ENCODE measurements around the gene DTNB. TPM values are rescaled to one million over a fixed set of nuclear protein-coding genes. Genes with fewer than 3 reads are reported as not detected.
A peak's percentile ranks its signal among the peaks of the same experiment; 100 is the strongest.
"Not testable (repeated sequence)": the region's sequence is repeated elsewhere in the genome, so short reads cannot be mapped to it uniquely, and the experiment has no call there.

The DTNB gene
- total RNA-seq, 8 experiments from 2014 or later, result 16.9 to 85.0 (median 25.3) TPM

GRCh38 chr2:25420820-25421237 lies 252.5 kb downstream of the DTNB start:
- peak in 2 of 8 experiments; percentile 12 to 37 for ATAC-seq (replicated peaks in 6 of 8)
- Histone ChIP-seq H3K4me3 (no peak overlapping the region), H3K4me1 (replicated peaks in 1 of 2) (peaks cover 0 to 3% of the 10 kb centered on the region in 2 donors), H3K27ac (no peak overlapping the region)
- in situ Hi-C loops (cut with MboI; ENCODE audit: low pct_unique_long_range_greater_than_20kb in 2 of 9, low sequenced_read_pairs in 9 of 9, unreplicated experiment in 9 of 9), result no loop called here
- 17 to 100% (median 58%) methylated on average over 1 to 2 of the region's 2 CpGs; no CpG with 5 or more reads in 6 of the 10 experiments for WGBS, 10 experiments

GRCh38 chr2:25419678-25420242 lies 253.6 kb downstream of the DTNB start:
- peaks cover 0 to 3% of the 10 kb centered on the region in 2 donors for H3K4me1 ChIP-seq (replicated peaks in 1 of 2)
- WGBS, 10 experiments, result 79 to 100% (median 92%) methylated on average over 3 to 8 of the region's 10 CpGs; no CpG with 5 or more reads in 1 of the 10 experiments
- H3K4me3 ChIP-seq, result no peak overlapping the region
- ATAC-seq (replicated peaks in 6 of 8), result no peak
- H3K27ac ChIP-seq, result no peak overlapping the region
- in situ Hi-C loops (cut with MboI; ENCODE audit: low pct_unique_long_range_greater_than_20kb in 2 of 9, low sequenced_read_pairs in 9 of 9, unreplicated experiment in 9 of 9), result no loop called here

GRCh38 chr2:25418944-25419677 lies 254.3 kb downstream of the DTNB start:
- 39 to 98% (median 81%) methylated on average over 1 to 10 of the region's 13 CpGs for WGBS, 10 experiments

GRCh38 chr2:25417715-25418369 lies 255.5 kb downstream of the DTNB start:
- WGBS, 10 experiments, result 86 to 100% (median 96%) methylated on average over 1 to 6 of the region's 6 CpGs; no CpG with 5 or more reads in 1 of the 10 experiments
- Histone ChIP-seq H3K27ac (no peak overlapping the region), H3K4me3 (no peak overlapping the region), H3K4me1 (replicated peaks in 1 of 2) (peaks cover 0 to 3% of the 10 kb centered on the region in 2 donors)
- ATAC-seq (replicated peaks in 6 of 8), result no peak
- in situ Hi-C loops (cut with MboI; ENCODE audit: low pct_unique_long_range_greater_than_20kb in 2 of 9, low sequenced_read_pairs in 9 of 9, unreplicated experiment in 9 of 9), result no loop called here

More at GRCh38 chr2:25418944-25419677, 254.3 kb downstream of the DTNB start:
- Histone ChIP-seq H3K27ac (no peak overlapping the region), H3K4me1 (replicated peaks in 1 of 2) (peaks cover 0 to 3% of the 10 kb centered on the region in 2 donors), H3K4me3 (no peak overlapping the region)
- in situ Hi-C loops (cut with MboI; ENCODE audit: low pct_unique_long_range_greater_than_20kb in 2 of 9, low sequenced_read_pairs in 9 of 9, unreplicated experiment in 9 of 9), result no loop called here
- no peak for ATAC-seq (replicated peaks in 6 of 8)

- ATAC-seq (replicated peaks in 6 of 8), result no peak
- WGBS, 10 experiments, result 83 to 100% (median 91%) methylated on average over 1 to 2 of the region's 3 CpGs; no CpG with 5 or more reads in 6 of the 10 experiments
- Histone ChIP-seq H3K4me1 (replicated peaks in 1 of 2) (peaks cover 0 to 3% of the 10 kb centered on the region in 2 donors), H3K27ac (no peak overlapping the region), H3K4me3 (no peak overlapping the region)
- in situ Hi-C loops (cut with MboI; ENCODE audit: low pct_unique_long_range_greater_than_20kb in 2 of 9, low sequenced_read_pairs in 9 of 9, unreplicated experiment in 9 of 9), result no loop called here
These were observed 256.7 kb downstream of the DTNB start for GRCh38 chr2:25416674-25417073.

DNA sequence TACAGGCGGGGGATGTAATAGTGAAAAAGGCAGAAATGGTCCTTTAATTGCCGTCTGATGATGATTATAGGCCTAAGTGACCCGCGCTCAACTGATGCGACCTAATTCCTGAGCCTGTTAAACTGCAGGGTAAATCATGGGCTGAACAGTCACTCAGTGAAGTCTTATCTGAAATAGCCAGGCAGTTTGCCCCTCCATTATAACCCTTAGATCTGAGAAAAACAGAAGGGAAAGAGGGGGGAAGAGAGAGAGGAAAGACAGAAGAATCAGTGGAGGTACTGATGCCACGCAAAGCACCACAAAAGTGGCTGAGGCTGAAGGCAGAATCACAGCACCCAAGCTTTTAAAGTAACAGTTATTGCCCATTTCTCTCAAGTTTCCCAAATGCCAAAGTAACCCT lies 258.6 kb downstream of the DTNB start:
- 83 to 100% (median 98%) methylated on average over 1 to 5 of the region's 6 CpGs; no CpG with 5 or more reads in 1 of the 10 experiments for WGBS, 10 experiments
- in situ Hi-C loops (cut with MboI; ENCODE audit: low pct_unique_long_range_greater_than_20kb in 2 of 9, low sequenced_read_pairs in 9 of 9, unreplicated experiment in 9 of 9), result no loop called here
- H3K27ac ChIP-seq, result no peak overlapping the region
- no peak overlapping the region for H3K4me3 ChIP-seq
- ATAC-seq (replicated peaks in 6 of 8), result no peak
- H3K4me1 ChIP-seq (replicated peaks in 1 of 2), result peaks cover 0 to 3% of the 10 kb centered on the region in 2 donors

DNA sequence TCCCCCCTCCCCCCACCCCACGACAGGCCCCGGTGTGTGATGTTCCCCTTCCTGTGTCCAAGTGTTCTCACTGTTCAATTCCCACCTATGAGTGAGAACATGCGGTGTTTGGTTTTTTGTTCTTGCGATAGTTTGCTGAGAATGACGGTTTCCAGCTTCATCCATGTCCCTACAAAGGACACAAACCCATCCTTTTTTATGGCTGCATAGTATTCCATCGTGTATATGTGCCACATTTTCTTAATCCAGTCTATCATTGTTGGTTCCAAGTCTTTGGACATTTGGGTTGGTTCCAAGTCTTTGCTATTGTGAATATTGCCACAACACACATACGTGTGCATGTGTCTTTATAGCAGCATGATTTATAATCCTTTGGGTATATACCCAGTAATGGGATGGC lies 260.0 kb downstream of the DTNB start:
- ATAC-seq (replicated peaks in 6 of 8); H3K27ac ChIP-seq; H3K4me3 ChIP-seq; H3K4me1 ChIP-seq (replicated peaks in 1 of 2); in situ Hi-C loops (cut with MboI; ENCODE audit: low pct_unique_long_range_greater_than_20kb in 2 of 9, low sequenced_read_pairs in 9 of 9, unreplicated experiment in 9 of 9): not testable (repeated sequence)
- WGBS, 10 experiments, result 100% methylated on average over 1 to 2 of the region's 7 CpGs; no CpG with 5 or more reads in 8 of the 10 experiments

GRCh38 chr2:25411753-25412152 lies 261.6 kb downstream of the DTNB start:
- no peaks in the 10 kb centered on the region for H3K4me1 ChIP-seq (replicated peaks in 1 of 2)
- no peak overlapping the region for H3K27ac ChIP-seq
- in situ Hi-C loops (cut with MboI; ENCODE audit: low pct_unique_long_range_greater_than_20kb in 2 of 9, low sequenced_read_pairs in 9 of 9, unreplicated experiment in 9 of 9), result no loop called here
- WGBS, 10 experiments, result 51 to 96% (median 83%) methylated on average over 1 to 5 of the region's 6 CpGs; no CpG with 5 or more reads in 2 of the 10 experiments
- no peak overlapping the region for H3K4me3 ChIP-seq
- ATAC-seq (replicated peaks in 6 of 8), result no peak

- WGBS, 10 experiments, result 56 to 86% (median 68%) methylated on average over 1 to 5 of the region's 8 CpGs; no CpG with 5 or more reads in 3 of the 10 experiments
- no peak for ATAC-seq (replicated peaks in 6 of 8)
- Histone ChIP-seq H3K4me3 (no peak overlapping the region), H3K4me1 (replicated peaks in 1 of 2) (no peaks in the 10 kb centered on the region), H3K27ac (no peak overlapping the region)
- in situ Hi-C loops (cut with MboI; ENCODE audit: low pct_unique_long_range_greater_than_20kb in 2 of 9, low sequenced_read_pairs in 9 of 9, unreplicated experiment in 9 of 9), result no loop called here
These were observed 262.1 kb downstream of the DTNB start for GRCh38 chr2:25411281-25411680.

GRCh38 chr2:25410370-25410769 lies 263.0 kb downstream of the DTNB start:
- Histone ChIP-seq H3K4me1 (replicated peaks in 1 of 2) (no peaks in the 10 kb centered on the region), H3K4me3 (no peak overlapping the region), H3K27ac (no peak overlapping the region)
- no peak for ATAC-seq (replicated peaks in 6 of 8)
- WGBS, 10 experiments, result 44 to 100% (median 80%) methylated on average over 1 to 6 of the region's 6 CpGs; no CpG with 5 or more reads in 1 of the 10 experiments
- in situ Hi-C loops (cut with MboI; ENCODE audit: low pct_unique_long_range_greater_than_20kb in 2 of 9, low sequenced_read_pairs in 9 of 9, unreplicated experiment in 9 of 9), result no loop called here

GRCh38 chr2:25409468-25409867 lies 263.9 kb downstream of the DTNB start:
- no peak for ATAC-seq (replicated peaks in 6 of 8)
- 40 to 97% (median 80%) methylated on average over 1 to 3 of the region's 3 CpGs for WGBS, 10 experiments
- Histone ChIP-seq H3K4me3 (no peak overlapping the region), H3K4me1 (replicated peaks in 1 of 2) (no peaks in the 10 kb centered on the region), H3K27ac (no peak overlapping the region)
- in situ Hi-C loops (cut with MboI; ENCODE audit: low pct_unique_long_range_greater_than_20kb in 2 of 9, low sequenced_read_pairs in 9 of 9, unreplicated experiment in 9 of 9), result no loop called here

- Histone ChIP-seq H3K4me1 (replicated peaks in 1 of 2) (no peaks in the 10 kb centered on the region), H3K4me3 (no peak overlapping the region), H3K27ac (no peak overlapping the region)
- no peak for ATAC-seq (replicated peaks in 6 of 8)
- in situ Hi-C loops (cut with MboI; ENCODE audit: low pct_unique_long_range_greater_than_20kb in 2 of 9, low sequenced_read_pairs in 9 of 9, unreplicated experiment in 9 of 9), result no loop called here
- WGBS, 10 experiments, result 43 to 100% (median 94%) methylated on average over 1 of the region's 1 CpG; no CpG with 5 or more reads in 2 of the 10 experiments
These were observed 264.3 kb downstream of the DTNB start for GRCh38 chr2:25409044-25409443.

DNA sequence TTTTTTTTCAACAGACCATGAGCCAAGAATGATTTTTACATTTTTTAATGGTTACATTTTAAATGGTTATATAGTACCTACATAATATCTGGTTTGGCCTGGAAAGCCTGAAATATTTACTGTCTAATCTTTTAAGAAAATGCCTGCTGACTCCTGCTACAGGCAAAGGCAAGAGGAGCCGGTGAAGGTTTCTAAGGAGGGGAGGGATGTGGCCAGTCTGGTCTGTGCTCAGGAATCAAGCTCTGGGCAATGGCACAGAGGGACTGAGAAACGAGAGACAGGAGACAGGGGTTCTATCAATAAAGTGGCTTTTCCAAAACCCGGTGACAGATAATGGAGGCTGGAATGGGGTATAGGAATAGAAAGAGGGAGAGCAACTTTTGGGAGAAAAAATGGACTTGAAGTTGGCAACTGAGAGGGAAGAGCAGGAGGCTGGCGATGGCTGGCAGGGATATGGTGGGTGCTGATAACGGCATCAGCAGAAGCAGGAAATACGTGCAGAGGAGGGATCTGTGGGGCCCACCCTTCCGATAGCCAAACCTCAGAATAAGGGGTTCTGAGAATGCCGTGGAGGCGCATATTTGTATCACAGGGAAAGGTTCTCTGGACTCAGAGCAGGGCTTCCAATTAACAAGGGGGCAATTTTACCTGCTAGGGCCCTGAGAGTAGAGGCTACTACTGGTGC lies 267.6 kb downstream of the DTNB start:
- ATAC-seq (replicated peaks in 6 of 8), result no peak
- 57 to 100% (median 92%) methylated on average over 1 to 9 of the region's 9 CpGs for WGBS, 10 experiments
- no peak overlapping the region for H3K27ac ChIP-seq
- no peak overlapping the region for H3K4me3 ChIP-seq
- in situ Hi-C loops (cut with MboI; ENCODE audit: low pct_unique_long_range_greater_than_20kb in 2 of 9, low sequenced_read_pairs in 9 of 9, unreplicated experiment in 9 of 9), result no loop called here
- peaks cover 2 to 7% of the 10 kb centered on the region in 2 donors for H3K4me1 ChIP-seq (replicated peaks in 1 of 2)
